GM13976 (cell line): Measurements from ENCODE around the gene TTC36.

ENCODE experiments used
- DNase-seq: peaks from one replicate; pipeline ENCODE4 v3.0.0; 2012; ENCODE audit warnings: low spot score
- in situ Hi-C: fragments of 300-500 bp; cut with MboI; formaldehyde crosslinking; loops from one replicate; pipeline ENCODE4 v1.12.0; 2022; ENCODE audit warnings: low sequenced_read_pairs, mixed read lengths, inconsistent platforms; ENCODE audit not compliant: unreplicated experiment
- TF ChIP-seq, protein P1 (sequence below): IDR thresholded peaks from 2 replicates; pipeline ENCODE4 v1.5.1; 2012; ENCODE audit warnings: borderline replicate concordance, mild to moderate bottlenecking; ENCODE audit not compliant: insufficient read depth; ENCODE audit errors: extremely low read depth, missing control alignments, control extremely low read depth

The TTC36 gene

DNA sequence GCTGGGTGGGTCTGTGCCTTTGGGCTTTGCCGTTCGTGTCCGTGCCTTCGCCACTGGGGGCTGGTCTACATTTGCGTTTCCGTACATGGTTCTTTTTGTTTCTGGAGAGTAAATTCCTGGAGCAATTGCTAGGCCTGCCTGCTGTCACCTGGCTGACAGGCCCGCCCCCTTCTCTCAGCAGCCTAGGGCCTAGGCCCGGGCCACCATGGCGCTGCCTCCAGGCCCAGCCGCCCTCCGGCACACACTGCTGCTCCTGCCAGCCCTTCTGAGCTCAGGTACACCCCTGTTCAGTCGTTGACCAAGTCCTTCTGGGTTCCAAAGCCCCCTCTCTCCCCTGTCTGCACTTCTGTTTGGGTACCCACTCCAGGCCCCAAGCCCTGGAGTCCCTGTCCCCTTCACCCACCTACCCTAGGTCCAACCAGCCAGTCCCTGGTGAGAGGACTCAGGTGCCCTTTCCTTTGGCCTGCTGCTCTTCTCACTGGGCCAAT is 4.4 kb downstream of the TTC36 start:
- in situ Hi-C loops, result no loop called here
- no peak for DNase-seq
- TF ChIP-seq, protein P1, sequence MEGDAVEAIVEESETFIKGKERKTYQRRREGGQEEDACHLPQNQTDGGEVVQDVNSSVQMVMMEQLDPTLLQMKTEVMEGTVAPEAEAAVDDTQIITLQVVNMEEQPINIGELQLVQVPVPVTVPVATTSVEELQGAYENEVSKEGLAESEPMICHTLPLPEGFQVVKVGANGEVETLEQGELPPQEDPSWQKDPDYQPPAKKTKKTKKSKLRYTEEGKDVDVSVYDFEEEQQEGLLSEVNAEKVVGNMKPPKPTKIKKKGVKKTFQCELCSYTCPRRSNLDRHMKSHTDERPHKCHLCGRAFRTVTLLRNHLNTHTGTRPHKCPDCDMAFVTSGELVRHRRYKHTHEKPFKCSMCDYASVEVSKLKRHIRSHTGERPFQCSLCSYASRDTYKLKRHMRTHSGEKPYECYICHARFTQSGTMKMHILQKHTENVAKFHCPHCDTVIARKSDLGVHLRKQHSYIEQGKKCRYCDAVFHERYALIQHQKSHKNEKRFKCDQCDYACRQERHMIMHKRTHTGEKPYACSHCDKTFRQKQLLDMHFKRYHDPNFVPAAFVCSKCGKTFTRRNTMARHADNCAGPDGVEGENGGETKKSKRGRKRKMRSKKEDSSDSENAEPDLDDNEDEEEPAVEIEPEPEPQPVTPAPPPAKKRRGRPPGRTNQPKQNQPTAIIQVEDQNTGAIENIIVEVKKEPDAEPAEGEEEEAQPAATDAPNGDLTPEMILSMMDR, result no peak

GRCh38 chr11:118532091-118532490 is 4.8 kb downstream of the TTC36 start:
- in situ Hi-C loops, result no loop called here
- TF ChIP-seq, protein P1, result no peak
- DNase-seq, result no peak

DNA sequence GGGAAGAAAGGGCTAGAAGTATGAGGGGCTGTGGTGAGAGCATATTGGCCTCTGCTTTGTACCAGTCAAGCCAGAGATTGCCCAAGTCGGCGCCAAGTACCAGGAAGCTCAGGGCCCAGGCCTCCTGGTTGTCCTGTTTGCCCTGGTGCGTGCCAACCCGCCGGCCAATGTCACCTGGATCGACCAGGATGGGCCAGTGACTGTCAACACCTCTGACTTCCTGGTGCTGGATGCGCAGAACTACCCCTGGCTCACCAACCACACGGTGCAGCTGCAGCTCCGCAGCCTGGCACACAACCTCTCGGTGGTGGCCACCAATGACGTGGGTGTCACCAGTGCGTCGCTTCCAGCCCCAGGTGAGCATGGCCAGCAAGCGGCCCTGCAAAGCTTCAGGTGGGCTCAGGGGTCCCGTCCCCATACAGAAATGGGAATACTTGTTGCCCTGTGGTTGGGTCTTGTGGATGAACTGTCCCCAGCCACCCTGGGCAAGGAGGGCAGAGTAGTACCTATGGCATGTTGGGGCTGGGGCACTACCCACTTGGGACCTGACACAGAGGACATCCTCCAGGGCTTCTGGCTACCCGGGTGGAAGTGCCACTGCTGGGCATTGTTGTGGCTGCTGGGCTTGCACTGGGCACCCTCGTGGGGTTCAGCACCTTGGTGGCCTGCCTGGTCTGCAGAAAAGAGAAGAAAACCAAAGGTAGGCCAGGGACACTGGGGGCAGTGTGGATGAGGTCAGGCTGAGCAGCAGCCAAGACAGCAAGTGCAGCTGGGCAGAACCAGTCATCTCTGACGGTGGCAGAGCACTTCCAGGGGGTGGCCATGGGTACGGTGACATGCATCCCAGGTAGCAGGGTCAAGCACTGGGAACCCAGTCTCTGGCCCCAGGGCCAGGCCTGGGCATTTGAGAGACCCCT is 5.8 kb downstream of the TTC36 start:
- in situ Hi-C loops, result no loop called here
- TF ChIP-seq, protein P1, result no peak
- no peak for DNase-seq

GRCh38 chr11:118533769-118534729 is 6.8 kb downstream of the TTC36 start:
- DNase-seq, result no peak
- TF ChIP-seq, protein P1, result no peak
- in situ Hi-C loops, result no loop called here

DNA sequence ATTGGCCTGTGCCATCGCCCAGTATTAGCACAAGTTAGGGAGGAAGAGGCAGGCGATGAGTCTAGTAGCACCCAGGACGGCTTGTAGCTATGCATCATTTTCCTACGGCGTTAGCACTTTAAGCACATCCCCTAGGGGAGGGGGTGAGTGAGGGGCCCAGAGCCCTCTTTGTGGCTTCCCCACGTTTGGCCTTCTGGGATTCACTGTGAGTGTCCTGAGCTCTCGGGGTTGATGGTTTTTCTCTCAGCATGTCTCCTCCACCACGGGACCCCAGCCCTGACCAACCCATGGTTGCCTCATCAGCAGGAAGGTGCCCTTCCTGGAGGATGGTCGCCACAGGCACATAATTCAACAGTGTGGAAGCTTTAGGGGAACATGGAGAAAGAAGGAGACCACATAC is 8.0 kb downstream of the TTC36 start:
- no peak for DNase-seq
- TF ChIP-seq, protein P1, result no peak
- in situ Hi-C loops, result no loop called here

- in situ Hi-C loops, result no loop called here
- TF ChIP-seq, protein P1, result no peak
- DNase-seq, result no peak
These were observed 9.5 kb downstream of the TTC36 start for GRCh38 chr11:118536726-118537125.
